ENCODE data around the gene TOMM7.

Gene TOMM7

DNA sequence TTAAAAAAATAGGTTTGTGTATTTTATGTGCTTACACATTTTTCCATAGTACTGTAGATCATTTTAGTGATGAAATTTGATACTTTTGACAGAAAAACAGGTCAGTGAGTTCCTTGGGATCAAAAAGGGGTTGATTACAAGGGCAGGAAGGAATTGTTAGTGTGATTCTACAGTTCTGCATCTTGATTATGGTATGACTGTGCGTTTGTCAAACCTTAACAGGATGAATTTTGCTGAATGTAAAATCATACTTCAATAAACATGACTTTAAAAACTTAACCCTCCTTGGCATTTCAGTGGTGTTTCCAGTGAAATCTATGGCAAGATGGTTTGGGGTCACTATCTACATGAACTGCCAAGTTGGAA, 35.6 kb upstream of the TOMM7 start:
- TF ChIP-seq, protein P1, sequence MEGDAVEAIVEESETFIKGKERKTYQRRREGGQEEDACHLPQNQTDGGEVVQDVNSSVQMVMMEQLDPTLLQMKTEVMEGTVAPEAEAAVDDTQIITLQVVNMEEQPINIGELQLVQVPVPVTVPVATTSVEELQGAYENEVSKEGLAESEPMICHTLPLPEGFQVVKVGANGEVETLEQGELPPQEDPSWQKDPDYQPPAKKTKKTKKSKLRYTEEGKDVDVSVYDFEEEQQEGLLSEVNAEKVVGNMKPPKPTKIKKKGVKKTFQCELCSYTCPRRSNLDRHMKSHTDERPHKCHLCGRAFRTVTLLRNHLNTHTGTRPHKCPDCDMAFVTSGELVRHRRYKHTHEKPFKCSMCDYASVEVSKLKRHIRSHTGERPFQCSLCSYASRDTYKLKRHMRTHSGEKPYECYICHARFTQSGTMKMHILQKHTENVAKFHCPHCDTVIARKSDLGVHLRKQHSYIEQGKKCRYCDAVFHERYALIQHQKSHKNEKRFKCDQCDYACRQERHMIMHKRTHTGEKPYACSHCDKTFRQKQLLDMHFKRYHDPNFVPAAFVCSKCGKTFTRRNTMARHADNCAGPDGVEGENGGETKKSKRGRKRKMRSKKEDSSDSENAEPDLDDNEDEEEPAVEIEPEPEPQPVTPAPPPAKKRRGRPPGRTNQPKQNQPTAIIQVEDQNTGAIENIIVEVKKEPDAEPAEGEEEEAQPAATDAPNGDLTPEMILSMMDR (IDR thresholded peaks at IDR 0.05; ENCODE audit: low read depth, low read length, missing control alignments), result no peak
- Histone ChIP-seq H3K36me3 (replicated peaks) (peaks cover 2% of the 10 kb centered on the region), H3K4me3 (ENCODE audit: low read depth, low read length) (no peak overlapping the region), H3K27ac (peak overlapping the region; percentile 99), H3K27me3 (replicated peaks) (no peaks in the 10 kb centered on the region)
- no peak for DNase-seq
- in situ Hi-C loops (cut with HindIII; ENCODE audit: low pct_ligation_motif_present, low sequenced_read_pairs), result loop anchor here (25.0 kb wide), 1 partner anchor 204 kb away; no protein-coding TSS in a partner anchor

DNA sequence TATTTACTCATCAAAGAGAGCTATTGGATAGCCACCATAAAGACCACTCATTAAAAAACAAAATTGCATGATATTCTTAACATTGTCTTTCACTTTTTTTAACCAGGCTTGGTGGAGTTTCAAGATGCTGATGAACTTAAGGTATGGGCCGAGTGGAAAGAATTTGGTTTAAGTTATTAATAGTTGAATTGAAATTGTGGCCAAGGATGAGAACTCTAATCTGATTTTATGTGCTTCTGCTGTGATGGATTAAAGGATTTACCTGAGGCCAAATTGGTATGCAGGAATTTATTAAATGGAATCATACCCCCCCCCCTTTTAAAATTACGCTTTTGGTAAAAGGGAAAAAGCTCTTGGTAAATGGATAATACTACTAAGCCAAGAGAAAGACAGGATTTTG, 33.8 kb upstream of the TOMM7 start:
- TF ChIP-seq, protein P1 (IDR thresholded peaks at IDR 0.05; ENCODE audit: low read depth, low read length, missing control alignments), result no peak

DNA sequence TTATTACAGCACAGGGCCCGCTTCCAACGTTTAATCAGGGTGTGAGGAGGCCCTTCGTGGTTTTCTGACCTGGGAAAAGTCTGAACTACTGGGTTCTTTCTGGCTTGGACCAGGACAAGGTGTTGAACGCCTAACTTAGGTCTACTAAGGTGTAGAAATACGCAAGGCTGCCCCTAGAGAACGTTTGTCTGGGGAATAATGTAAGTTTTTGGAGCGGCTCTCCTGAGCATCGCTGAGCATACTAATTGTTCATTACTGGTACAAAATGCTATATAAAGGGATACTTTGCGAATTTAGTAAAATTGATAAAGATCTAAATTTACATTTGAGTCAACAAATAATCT, 32.4 kb upstream of the TOMM7 start:
- no peak for DNase-seq
- TF ChIP-seq, protein P1 (IDR thresholded peaks at IDR 0.05; ENCODE audit: low read depth, low read length, missing control alignments), result no peak
- Histone ChIP-seq H3K27ac (peak overlapping the region; percentile 99), H3K36me3 (replicated peaks) (no peaks in the 10 kb centered on the region), H3K4me3 (ENCODE audit: low read depth, low read length) (peak overlapping the region; percentile 71), H3K27me3 (replicated peaks) (no peaks in the 10 kb centered on the region)
- in situ Hi-C loops (cut with HindIII; ENCODE audit: low pct_ligation_motif_present, low sequenced_read_pairs), result loop anchor here (25.0 kb wide), 1 partner anchor 207 kb away; no protein-coding TSS in a partner anchor

More for the DNA sequence above, 33.8 kb upstream of the TOMM7 start:
- no peaks in the 10 kb centered on the region for H3K27me3 ChIP-seq (replicated peaks)
- H3K4me3 ChIP-seq (ENCODE audit: low read depth, low read length), result no peak overlapping the region
- H3K27ac ChIP-seq, result peak overlapping the region; percentile 99
- no peak for DNase-seq
- in situ Hi-C loops (cut with HindIII; ENCODE audit: low pct_ligation_motif_present, low sequenced_read_pairs), result loop anchor here (25.0 kb wide), 1 partner anchor 206 kb away; no protein-coding TSS in a partner anchor
- H3K36me3 ChIP-seq (replicated peaks), result peaks cover 2% of the 10 kb centered on the region

DNA sequence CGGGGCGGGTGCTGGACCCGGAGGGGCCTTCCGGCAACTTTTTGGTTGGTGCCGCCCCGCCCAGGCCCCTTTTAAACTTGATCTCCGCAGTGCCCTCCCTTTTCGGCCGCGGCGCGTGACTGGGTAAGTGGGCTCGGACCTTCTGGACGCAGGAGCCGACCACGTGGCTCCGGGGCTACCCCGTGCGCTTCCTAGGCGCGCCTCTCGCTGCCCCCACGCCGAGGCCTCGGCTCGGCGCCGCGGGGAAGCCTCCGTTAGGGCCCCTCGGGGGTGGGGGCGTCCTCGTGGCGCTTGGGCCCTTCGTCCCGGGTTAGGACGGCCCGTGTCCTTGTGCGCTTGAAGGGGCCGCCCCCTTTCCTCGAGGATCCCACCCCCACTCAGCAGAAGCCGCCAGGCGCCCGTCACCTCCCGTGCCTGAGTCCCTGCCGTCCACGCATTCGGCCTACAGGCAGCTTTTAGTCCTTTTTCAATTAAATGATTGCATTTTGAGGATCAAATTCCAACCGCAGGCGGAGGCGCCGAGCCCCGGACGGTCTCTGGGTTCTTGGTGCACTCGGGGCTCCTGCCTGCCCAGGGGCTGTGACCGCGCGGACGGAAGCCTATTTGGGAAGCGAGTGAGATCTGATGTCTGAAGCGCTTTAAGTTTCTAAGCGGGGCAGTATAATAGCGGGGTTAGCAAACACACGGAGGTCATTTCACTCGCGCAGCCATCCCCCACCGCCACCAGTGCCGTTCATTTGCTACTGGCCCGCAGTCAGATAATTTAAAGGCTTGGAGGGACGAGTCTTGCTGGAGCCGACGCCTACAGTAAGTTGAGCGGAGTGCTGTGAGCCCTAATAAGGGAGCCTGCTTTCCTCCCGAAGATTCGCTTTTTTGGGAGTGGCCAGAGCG, 31.8 kb upstream of the TOMM7 start:
- H3K27ac ChIP-seq, result peak overlapping the region; percentile 99
- H3K36me3 ChIP-seq (replicated peaks), result no peaks in the 10 kb centered on the region
- DNase-seq, result peak; percentile 63
- peak overlapping the region; percentile 71 for H3K4me3 ChIP-seq (ENCODE audit: low read depth, low read length)
- in situ Hi-C loops (cut with HindIII; ENCODE audit: low pct_ligation_motif_present, low sequenced_read_pairs), result loop anchor here (25.0 kb wide), 1 partner anchor 208 kb away; no protein-coding TSS in a partner anchor
- TF ChIP-seq, protein P1 (IDR thresholded peaks at IDR 0.05; ENCODE audit: low read depth, low read length, missing control alignments), result no peak
- no peaks in the 10 kb centered on the region for H3K27me3 ChIP-seq (replicated peaks)

DNA sequence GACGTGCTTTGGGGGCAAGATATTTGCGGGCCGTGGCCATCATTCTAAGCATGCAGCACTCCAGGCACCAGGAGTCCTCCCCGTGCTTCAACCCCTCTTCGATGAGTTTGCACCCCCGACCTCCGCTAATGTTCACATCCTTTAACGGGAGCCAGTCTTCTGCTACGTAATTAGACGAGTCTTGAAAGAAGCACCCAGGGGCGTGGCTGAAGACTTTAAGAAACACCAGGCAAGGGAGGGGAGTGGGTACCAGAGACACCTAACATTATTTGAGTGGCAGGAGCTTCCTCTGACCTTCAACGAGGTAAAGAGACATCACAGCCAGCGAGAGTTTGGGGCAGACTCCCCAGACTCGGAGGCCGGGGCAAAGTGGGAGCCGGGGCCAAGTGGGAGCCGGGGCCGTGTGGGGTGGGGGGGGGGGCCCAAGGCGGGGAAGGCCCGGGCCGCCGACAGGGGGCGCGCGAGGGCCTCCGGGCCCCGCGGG, 31.1 kb upstream of the TOMM7 start:
- H3K4me3 ChIP-seq (ENCODE audit: low read depth, low read length), result peak overlapping the region; percentile 71
- H3K36me3 ChIP-seq (replicated peaks), result no peaks in the 10 kb centered on the region

More for the DNA sequence above, 31.1 kb upstream of the TOMM7 start:
- no peak for DNase-seq
- Histone ChIP-seq H3K27me3 (replicated peaks) (no peaks in the 10 kb centered on the region), H3K27ac (no peak overlapping the region)
- in situ Hi-C loops (cut with HindIII; ENCODE audit: low pct_ligation_motif_present, low sequenced_read_pairs), result loop anchor here (25.0 kb wide), 1 partner anchor 209 kb away; no protein-coding TSS in a partner anchor
- TF ChIP-seq, protein P1 (IDR thresholded peaks at IDR 0.05; ENCODE audit: low read depth, low read length, missing control alignments), result peak; percentile 33
